DOHH2 (cell line): ENCODE measurements around the gene GHR.

Source experiments
- CTCF ChIP-seq: fragments of 200-600 bp; sonication (generic); IDR thresholded peaks from one replicate; pipeline ENCODE4 v1.5.1; 2014; ENCODE audit warnings: antibody characterized with exemption, mild to moderate bottlenecking, low read depth, low read length; ENCODE audit not compliant: poor library complexity, severe bottlenecking
- EZH2phosphoT487 ChIP-seq: fragments of 200-600 bp; sonication (generic); IDR thresholded peaks from 2 replicates; pipeline ENCODE4 v1.6.1; 2017; ENCODE audit warnings: borderline replicate concordance, mild to moderate bottlenecking, antibody characterized with exemption, low read length, moderate library complexity, mixed read lengths

- TF ChIP-seq CTCF (no peak), EZH2phosphoT487 (no peak)
Measured at GRCh38 chr5:42487821-42488220, 64.6 kb downstream of the GHR start.
